Mesendoderm (in vitro differentiated cells): Measurements from ENCODE around the gene SNX32.

Source experiments
- DNase-seq: peaks from one replicate; pipeline ENCODE4 v3.0.0; 2013
- H2AK5ac ChIP-seq: 2 replicates; pipeline ENCODE4 v1.6.1; 2013; ENCODE audit warnings: low read length, inconsistent platforms
- H2BK120ac ChIP-seq: 2 replicates; pipeline ENCODE4 v1.6.1; 2013; ENCODE audit warnings: low read depth, mild to moderate bottlenecking, low read length, moderate library complexity, mixed read lengths
- H2BK15ac ChIP-seq: replicated peaks from 2 replicates; pipeline ENCODE4 v1.6.1; 2013; ENCODE audit warnings: low read depth, mild to moderate bottlenecking, moderate library complexity
- H2BK5ac ChIP-seq: 2 replicates; pipeline ENCODE4 v1.6.1; 2013; ENCODE audit warnings: low read length, inconsistent platforms
- H3K18ac ChIP-seq: 2 replicates; pipeline ENCODE4 v1.6.1; 2013; ENCODE audit warnings: mild to moderate bottlenecking, low read length, mixed read lengths
- H3K23ac ChIP-seq: one replicate; pipeline ENCODE4 v1.6.1; 2013; ENCODE audit warnings: low read length
- H3K27ac ChIP-seq: 2 replicates; pipeline ENCODE4 v1.5.1; 2013; ENCODE audit warnings: low read depth, mild to moderate bottlenecking, inconsistent platforms, low read length, moderate library complexity
- H3K27me3 ChIP-seq: 2 replicates; pipeline ENCODE4 v1.6.1; 2013; ENCODE audit warnings: low read length, control low read depth, mild to moderate bottlenecking, inconsistent platforms; ENCODE audit not compliant: insufficient read depth, poor library complexity
- H3K36me3 ChIP-seq: 2 replicates; pipeline ENCODE4 v1.6.1; 2013; ENCODE audit warnings: low read length, inconsistent platforms; ENCODE audit not compliant: control insufficient read depth, insufficient read depth
- H3K4ac ChIP-seq: one replicate; pipeline ENCODE4 v1.6.1; 2013; ENCODE audit warnings: low read depth, mild to moderate bottlenecking, low read length, moderate library complexity
- H3K4me1 ChIP-seq: 2 replicates; pipeline ENCODE4 v1.6.1; 2013; ENCODE audit warnings: low read depth, low read length, inconsistent platforms; ENCODE audit not compliant: control insufficient read depth
- H3K4me2 ChIP-seq: 2 replicates; pipeline ENCODE4 v1.6.1; 2013; ENCODE audit warnings: low read length
- H3K4me3 ChIP-seq: 2 replicates; pipeline ENCODE4 v1.5.1; 2013; ENCODE audit warnings: mild to moderate bottlenecking, low read length
- H3K56ac ChIP-seq: one replicate; pipeline ENCODE4 v1.6.1; 2013; ENCODE audit warnings: low read length
- H3K79me1 ChIP-seq: 2 replicates; pipeline ENCODE4 v1.6.1; 2013; ENCODE audit warnings: low read length, inconsistent platforms
- H3K79me2 ChIP-seq: 2 replicates; pipeline ENCODE4 v1.6.1; 2013; ENCODE audit warnings: mild to moderate bottlenecking, low read length; ENCODE audit not compliant: control insufficient read depth, insufficient read depth
- H3K9ac ChIP-seq: 2 replicates; pipeline ENCODE4 v1.6.1; 2013; ENCODE audit warnings: low read length, inconsistent platforms
- H4K5ac ChIP-seq: one replicate; pipeline ENCODE4 v1.6.1; 2013; ENCODE audit warnings: low read length
- H4K8ac ChIP-seq: one replicate; pipeline ENCODE4 v1.6.1; 2013; ENCODE audit warnings: low read depth, mild to moderate bottlenecking, control low read depth, low read length, moderate library complexity
- WGBS: extraction: QIAGEN DNeasy Blood & Tissue Kit; methylation state at CpG from one replicate; pipeline ENCODE4 v1.1.7; 2013; ENCODE audit warnings: low lambda C conversion rate, missing lambda C conversion rate; ENCODE audit not compliant: insufficient coverage; ENCODE audit errors: extremely low coverage; 5-methylcytosine and 5-hydroxymethylcytosine counted together

Gene SNX32

GRCh38 chr11:65855927-65856363 is 22.2 kb downstream of the SNX32 start:
- no peak for DNase-seq
- H2AK5ac ChIP-seq: no peak overlapping the region
- no peak overlapping the region for H4K8ac ChIP-seq
- H3K4me2 ChIP-seq: peak overlapping the region; percentile 71
- no peak overlapping the region for H2BK5ac ChIP-seq
- no peak overlapping the region for H2BK15ac ChIP-seq
- no peak overlapping the region for H3K4me3 ChIP-seq
- H3K27ac ChIP-seq: no peak overlapping the region
- H3K79me2 ChIP-seq: peaks cover 36% of the 10 kb centered on the region
- no CpG with 5 or more reads among the region's 15 CpGs for WGBS
- H3K79me1 ChIP-seq: peaks cover 20% of the 10 kb centered on the region
- no peaks in the 10 kb centered on the region for H3K27me3 ChIP-seq
- peaks cover 3% of the 10 kb centered on the region for H3K4me1 ChIP-seq
- H3K18ac ChIP-seq: no peak overlapping the region
- H2BK120ac ChIP-seq: no peak overlapping the region
- peak overlapping the region; percentile 98 for H3K9ac ChIP-seq
- H4K5ac ChIP-seq: no peak overlapping the region
- H3K23ac ChIP-seq: no peak overlapping the region
- H3K56ac ChIP-seq: peak overlapping the region; percentile 99
- H3K4ac ChIP-seq: no peak overlapping the region
- H3K36me3 ChIP-seq: peaks cover 23% of the 10 kb centered on the region

GRCh38 chr11:65856689-65857499 is 23.1 kb downstream of the SNX32 start:
- Histone ChIP-seq H3K4me1 (peaks cover 3% of the 10 kb centered on the region), H2BK15ac (no peak overlapping the region), H3K27ac (peak overlapping the region; percentile 98), H2AK5ac (peak overlapping the region; percentile 45), H3K36me3 (peaks cover 23% of the 10 kb centered on the region), H3K79me2 (peaks cover 45% of the 10 kb centered on the region), H3K56ac (peak overlapping the region; percentile 99), H4K8ac (peak overlapping the region; percentile 60), H3K79me1 (peaks cover 29% of the 10 kb centered on the region), H3K4ac (peak overlapping the region; percentile 85), H3K9ac (peak overlapping the region; percentile 98), H3K23ac (no peak overlapping the region), H2BK5ac (peak overlapping the region; percentile 76), H3K18ac (peak overlapping the region; percentile 96), H4K5ac (no peak overlapping the region), H3K4me2 (peak overlapping the region; percentile 71), H2BK120ac (no peak overlapping the region), H3K27me3 (no peaks in the 10 kb centered on the region), H3K4me3 (peak overlapping the region; percentile 48)
- peak; percentile 76 for DNase-seq
- no CpG with 5 or more reads among the region's 57 CpGs for WGBS

- peak overlapping the region; percentile 99 for H3K56ac ChIP-seq
- peaks cover 3% of the 10 kb centered on the region for H3K4me1 ChIP-seq
Observed at GRCh38 chr11:65857500-65857852, 23.7 kb downstream of the SNX32 start.

GRCh38 chr11:65857853-65858680 is 24.3 kb downstream of the SNX32 start, which contains the start of gene CFL1:
Gene CFL1, minus strand, starts transcription at chr11:65858180. Its CDS starts 81 bp downstream, at chr11:65858099.
- H2AK5ac ChIP-seq: peak within 1 kb of the TSS; percentile 45
- H2BK5ac ChIP-seq: peak within 1 kb of the TSS; percentile 88
- H2BK120ac ChIP-seq: peak within 1 kb of the TSS; percentile 3
- peak within 1 kb of the TSS; percentile 100 for H3K4me2 ChIP-seq
- H4K5ac ChIP-seq: no peak within 1 kb of the TSS
- peaks cover 45% of the 10 kb centered on the region for H3K79me2 ChIP-seq
- peak; percentile 99 for DNase-seq
- peak within 1 kb of the TSS; percentile 65 for H3K4me3 ChIP-seq
- H3K36me3 ChIP-seq: peaks cover 23% of the 10 kb centered on the region
- H3K23ac ChIP-seq: no peak within 1 kb of the TSS
- H3K4me1 ChIP-seq: peaks cover 3% of the 10 kb centered on the region
- peak within 1 kb of the TSS; percentile 96 for H3K18ac ChIP-seq
- H4K8ac ChIP-seq: peak within 1 kb of the TSS; percentile 60
- H3K4ac ChIP-seq: peak within 1 kb of the TSS; percentile 85
- WGBS: no CpG with 5 or more reads among the region's 92 CpGs
- H2BK15ac ChIP-seq: no peak within 1 kb of the TSS
- H3K79me1 ChIP-seq: peaks cover 33% of the 10 kb centered on the region
- peak within 1 kb of the TSS; percentile 99 for H3K56ac ChIP-seq
- peak within 1 kb of the TSS; percentile 98 for H3K27ac ChIP-seq
- H3K9ac ChIP-seq: peak within 1 kb of the TSS; percentile 98
- no peaks in the 10 kb centered on the region for H3K27me3 ChIP-seq

More at GRCh38 chr11:65857500-65857852, 23.7 kb downstream of the SNX32 start:
- Histone ChIP-seq H3K4me2 (peak overlapping the region; percentile 22), H2BK120ac (peak overlapping the region; percentile 3), H2BK5ac (peak overlapping the region; percentile 76), H3K27ac (peak overlapping the region; percentile 98), H3K18ac (peak overlapping the region; percentile 96), H3K9ac (peak overlapping the region; percentile 98), H3K79me1 (peaks cover 32% of the 10 kb centered on the region), H3K79me2 (peaks cover 45% of the 10 kb centered on the region), H4K5ac (no peak overlapping the region), H4K8ac (peak overlapping the region; percentile 60), H3K4ac (peak overlapping the region; percentile 85), H3K27me3 (no peaks in the 10 kb centered on the region), H3K36me3 (peaks cover 23% of the 10 kb centered on the region), H3K23ac (no peak overlapping the region), H2AK5ac (peak overlapping the region; percentile 45), H2BK15ac (no peak overlapping the region), H3K4me3 (peak overlapping the region; percentile 48)
- no peak for DNase-seq
- no CpG with 5 or more reads among the region's 49 CpGs for WGBS

DNA sequence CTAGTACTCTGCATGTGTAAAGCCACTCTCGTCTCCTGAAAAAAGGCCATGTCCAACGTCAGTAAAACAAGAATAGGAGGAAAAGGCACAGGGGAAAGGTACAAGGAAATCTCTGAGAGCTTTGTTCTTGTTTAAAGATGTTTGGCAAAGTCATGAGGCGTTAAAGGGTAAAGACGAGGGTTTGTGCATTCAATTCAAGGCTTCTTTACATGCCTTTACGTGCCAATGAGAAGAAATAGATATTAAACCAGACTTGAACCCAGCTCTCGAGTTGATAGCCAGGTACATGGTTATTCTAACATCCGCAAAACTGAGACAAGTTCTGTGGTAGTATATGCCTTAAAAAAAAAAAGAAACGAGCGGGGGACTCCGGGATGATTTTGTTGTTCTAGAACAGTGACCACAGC is 24.9 kb downstream of the SNX32 start:
- Histone ChIP-seq H3K4me3 (peak overlapping the region; percentile 65), H3K79me2 (peaks cover 45% of the 10 kb centered on the region), H3K4me1 (peaks cover 3% of the 10 kb centered on the region), H3K4me2 (peak overlapping the region; percentile 100), H3K4ac (no peak overlapping the region), H3K18ac (peak overlapping the region; percentile 41), H2BK120ac (no peak overlapping the region), H2AK5ac (no peak overlapping the region), H3K23ac (no peak overlapping the region), H2BK5ac (peak overlapping the region; percentile 88), H3K36me3 (peaks cover 23% of the 10 kb centered on the region), H3K79me1 (peaks cover 35% of the 10 kb centered on the region), H2BK15ac (no peak overlapping the region), H4K5ac (no peak overlapping the region), H3K27ac (peak overlapping the region; percentile 69), H3K9ac (peak overlapping the region; percentile 76), H4K8ac (no peak overlapping the region), H3K56ac (peak overlapping the region; percentile 94), H3K27me3 (no peaks in the 10 kb centered on the region)
- peak; percentile 49 for DNase-seq
- WGBS: no CpG with 5 or more reads among the region's 10 CpGs
